ENCODE data around the gene TCF7. TPM values are rescaled to one million over a fixed set of nuclear protein-coding genes. Genes with fewer than 3 reads are reported as not detected.

Gene TCF7

DNA sequence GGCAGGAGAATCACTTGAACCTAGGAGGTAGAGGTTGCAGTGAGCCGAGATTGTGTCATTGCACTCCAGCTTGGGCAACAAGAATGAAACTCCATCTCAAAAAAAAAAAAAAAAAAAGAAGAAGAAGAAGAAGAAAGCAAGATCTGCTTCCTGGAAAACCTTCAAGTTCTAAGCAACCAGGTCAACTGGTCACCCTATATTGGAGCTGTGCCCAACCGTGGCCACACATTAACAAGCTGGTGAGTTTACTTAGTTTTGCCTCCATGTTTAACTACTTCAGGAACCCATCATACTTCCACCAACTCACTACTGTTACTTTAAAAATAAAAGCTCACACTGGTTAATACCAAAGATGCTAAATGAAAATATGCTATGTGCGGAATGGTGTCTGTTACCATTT lies 74.5 kb downstream of the TCF7 start:
- Histone ChIP-seq H3K79me2 (ENCODE audit: control insufficient read depth, insufficient read depth, low read length) (no peaks in the 10 kb centered on the region), H3K23ac (ENCODE audit: low read length) (no peak overlapping the region), H4K8ac (ENCODE audit: low read depth, low read length) (no peak overlapping the region), H3K4me1 (ENCODE audit: control insufficient read depth, low read depth, low read length) (no peaks in the 10 kb centered on the region), H2AK5ac (ENCODE audit: low read length) (no peak overlapping the region), H2BK15ac (replicated peaks; ENCODE audit: low read depth) (no peak overlapping the region), H2BK5ac (ENCODE audit: low read length) (no peak overlapping the region), H3K4ac (ENCODE audit: low read depth, low read length) (no peak overlapping the region), H3K79me1 (ENCODE audit: low read length) (no peaks in the 10 kb centered on the region), H3K18ac (ENCODE audit: low read length) (no peak overlapping the region), H2BK120ac (ENCODE audit: low read depth, low read length) (no peak overlapping the region), H4K5ac (ENCODE audit: low read length) (no peak overlapping the region), H3K4me2 (ENCODE audit: low read length) (no peak overlapping the region), H3K27ac (ENCODE audit: low read depth, low read length) (no peak overlapping the region), H3K9ac (ENCODE audit: low read length) (no peak overlapping the region), H3K36me3 (ENCODE audit: control insufficient read depth, insufficient read depth, low read length) (no peaks in the 10 kb centered on the region), H3K4me3 (ENCODE audit: low read length) (no peak overlapping the region), H3K56ac (ENCODE audit: low read length) (no peak overlapping the region), H3K27me3 (ENCODE audit: insufficient read depth, low read length, poor library complexity) (no peaks in the 10 kb centered on the region)
- DNase-seq = no peak
- WGBS (ENCODE audit: extremely low coverage, insufficient coverage, low lambda C conversion rate) = no CpG with 5 or more reads among the region's 3 CpGs

GRCh38 chr5:134195666-134196065 lies 81.2 kb downstream of the TCF7 start:
- Histone ChIP-seq H2BK120ac (ENCODE audit: low read depth, low read length) (no peak overlapping the region), H3K4me2 (ENCODE audit: low read length) (no peak overlapping the region), H3K4ac (ENCODE audit: low read depth, low read length) (no peak overlapping the region), H3K56ac (ENCODE audit: low read length) (no peak overlapping the region), H3K79me2 (ENCODE audit: control insufficient read depth, insufficient read depth, low read length) (peaks cover 2% of the 10 kb centered on the region), H3K27ac (ENCODE audit: low read depth, low read length) (no peak overlapping the region), H2BK5ac (ENCODE audit: low read length) (no peak overlapping the region), H4K5ac (ENCODE audit: low read length) (no peak overlapping the region), H3K23ac (ENCODE audit: low read length) (no peak overlapping the region), H3K18ac (ENCODE audit: low read length) (no peak overlapping the region), H4K8ac (ENCODE audit: low read depth, low read length) (no peak overlapping the region), H3K4me3 (ENCODE audit: low read length) (no peak overlapping the region), H2BK15ac (replicated peaks; ENCODE audit: low read depth) (no peak overlapping the region), H3K79me1 (ENCODE audit: low read length) (no peaks in the 10 kb centered on the region), H3K9ac (ENCODE audit: low read length) (no peak overlapping the region), H2AK5ac (ENCODE audit: low read length) (no peak overlapping the region), H3K4me1 (ENCODE audit: control insufficient read depth, low read depth, low read length) (no peaks in the 10 kb centered on the region), H3K36me3 (ENCODE audit: control insufficient read depth, insufficient read depth, low read length) (peaks cover 2% of the 10 kb centered on the region), H3K27me3 (ENCODE audit: insufficient read depth, low read length, poor library complexity) (no peaks in the 10 kb centered on the region)
- DNase-seq = no peak
- WGBS (ENCODE audit: extremely low coverage, insufficient coverage, low lambda C conversion rate) = no CpG with 5 or more reads among the region's 5 CpGs

Small RNA genes within 50 kb of the gene (small RNA-seq; reads per million reads assigned to genes)
- gene AC008608.1 (ENCODE audit: insufficient read depth) = not detected
